B cell (primary cell): ENCODE results near the gene CYP4F2.
"Not testable (repeated sequence)": the region's sequence is repeated elsewhere in the genome, so short reads cannot be mapped to it uniquely, and the experiment has no call there.

ENCODE experiments used
- CTCF ChIP-seq: fragments of 200-600 bp; IDR thresholded peaks from one replicate; pipeline ENCODE4 v1.8.0; 2022; ENCODE audit warnings: antibody characterized with exemption, mild to moderate bottlenecking
- EZH2 ChIP-seq: IDR thresholded peaks from 2 replicates; pipeline ENCODE4 v1.6.1; 2012; ENCODE audit warnings: borderline replicate concordance, low read depth, mild to moderate bottlenecking, moderate library complexity, low read length; ENCODE audit not compliant: insufficient read depth, poor library complexity, severe bottlenecking

- TF ChIP-seq CTCF, EZH2: not testable (repeated sequence)
Observed at GRCh38 chr19:15828611-15829305, 69.1 kb downstream of the CYP4F2 start.
